T-cell (primary cell): ENCODE results near the gene OR1J1. TPM values are rescaled to one million over a fixed set of nuclear protein-coding genes. Genes with fewer than 3 reads are reported as not detected.
A peak's percentile ranks its signal among the peaks of the same experiment; 100 is the strongest.

Source experiments
- ATAC-seq, 4 experiments: fragments of 200-7000 bp in 3 of 4; fragments of 150-1000 bp in 1 of 4; cut with Tn5 transposase; replicated peaks in 1 of 4; 1 replicate in 3 of 4; 2 replicates in 1 of 4; pipeline ENCODE4 v1.10.0; 2021; ENCODE audit warnings: moderate library complexity in 3 of 4, mild to moderate bottlenecking in 2 of 4, moderate number of reproducible peaks in 1 of 4
- CTCF ChIA-PET, 2 donors: fragments of 300-600 bp; sonication (Branson Sonifier 250); formaldehyde crosslinking; loops; one replicate each; lab custom pipeline; 2022; ENCODE audit warnings: antibody characterized with exemption in 2 of 2; lab: Charles Lee
- POLR2A ChIA-PET, 2 donors: fragments of 300-600 bp; sonication (Branson Sonifier 250); formaldehyde crosslinking; loops; one replicate each; lab custom pipeline; 2022; ENCODE audit warnings: antibody characterized with exemption in 2 of 2; lab: Charles Lee
- DNase-seq, 35 experiments: peaks; one replicate each; pipeline versions ENCODE4 v3.0.0 to v3.0.0-alpha.2; 2013 to 2023
- H3K27ac ChIP-seq: one replicate; pipeline ENCODE4 v1.5.1; 2013; ENCODE audit warnings: low read length
- H3K27me3 ChIP-seq, 2 experiments: replicated peaks in 1 of 2; 1 replicate in 1 of 2; 2 replicates in 1 of 2; pipeline versions ENCODE4 v1.6.1 to v1.7.0; 2013; ENCODE audit warnings: low read length in 1 of 2, mixed read lengths in 1 of 2; ENCODE audit not compliant: control insufficient read depth in 2 of 2, insufficient read depth in 2 of 2; ENCODE audit errors: extremely low read depth in 1 of 2
- H3K36me3 ChIP-seq, 2 donors: 1 replicate in 1 of 2; 2 replicates in 1 of 2; pipeline versions ENCODE4 v1.6.1 to v1.7.0; 2013; ENCODE audit warnings: low read length in 1 of 2; ENCODE audit not compliant: control insufficient read depth in 2 of 2, insufficient read depth in 1 of 2; ENCODE audit errors: extremely low read depth in 1 of 2
- H3K4me1 ChIP-seq, 2 experiments: 1 replicate in 1 of 2; 2 replicates in 1 of 2; pipeline versions ENCODE4 v1.6.1 to v1.7.0; 2013; ENCODE audit warnings: low read length in 2 of 2, mixed read lengths in 1 of 2; ENCODE audit not compliant: insufficient read depth in 2 of 2, control insufficient read depth in 1 of 2; ENCODE audit errors: extremely low read depth in 1 of 2
- H3K4me3 ChIP-seq, 2 donors: 1 replicate in 1 of 2; 2 replicates in 1 of 2; pipeline versions ENCODE4 v1.5.1 to v1.7.0; 2013; ENCODE audit warnings: mild to moderate bottlenecking in 2 of 2, low read length in 1 of 2, moderate library complexity in 1 of 2; ENCODE audit not compliant: control insufficient read depth in 1 of 2; ENCODE audit errors: extremely low read depth in 1 of 2
- H3K9me3 ChIP-seq: 2 replicates; pipeline ENCODE4 v1.7.0; 2013
- H3K27ac Mint-ChIP-seq, 2 donors: one replicate each; pipeline ENCODE4 v1.8.0; 2020 to 2021; ENCODE audit warnings: mild to moderate bottlenecking in 2 of 2, mixed read lengths in 2 of 2
- H3K27me3 Mint-ChIP-seq, 2 donors: one replicate each; pipeline ENCODE4 v1.8.0; 2021 to 2022; ENCODE audit warnings: mixed read lengths in 2 of 2
- H3K36me3 Mint-ChIP-seq: one replicate; pipeline ENCODE4 v1.8.0; 2021; ENCODE audit warnings: mixed read lengths
- H3K4me1 Mint-ChIP-seq, 3 donors: one replicate each; pipeline ENCODE4 v1.8.0; 2020 to 2022; ENCODE audit warnings: mixed read lengths in 3 of 3, mild to moderate bottlenecking in 1 of 3
- H3K4me3 Mint-ChIP-seq, 3 donors: one replicate each; pipeline ENCODE4 v1.8.0; 2020 to 2022; ENCODE audit warnings: mild to moderate bottlenecking in 3 of 3, mixed read lengths in 3 of 3, moderate library complexity in 3 of 3
- H3K9me3 Mint-ChIP-seq, 3 donors: one replicate each; pipeline ENCODE4 v1.8.0; 2020 to 2022; ENCODE audit warnings: mixed read lengths in 3 of 3
- WGBS: methylation state at CpG from one replicate; pipeline ENCODE4 v1.1.5; 2013; ENCODE audit warnings: missing lambda C conversion rate; ENCODE audit not compliant: insufficient coverage; 5-methylcytosine and 5-hydroxymethylcytosine counted together
- total RNA-seq, 35 experiments: library from RNA in 6 of 35; stranded (reverse) in 6 of 35; fragments of 120-200 nt in 1 of 35; gene quantifications; one replicate each; pipeline versions ENCODE4 v1.2.1 to v1.2.4 and lab custom pipeline; 2013 to 2026

OR1J1 gene
- total RNA-seq, 5 donors from 2014 or later (not counting 1 experiment from before 2014, with no cell fraction given) = not detected

- no peaks in the 10 kb centered on the region for H3K9me3 ChIP-seq
- H3K36me3 ChIP-seq = no peaks in the 10 kb centered on the region
- peaks cover 0 to 6% of the 10 kb centered on the region in 2 experiments for H3K27me3 ChIP-seq
- POLR2A ChIA-PET = no interaction called here
- H3K4me3 ChIP-seq = no peak within 1 kb of the TSS
- DNase-seq (no peak), ATAC-seq (no peak)
- WGBS = 67% methylated on average over 1 of the region's 6 CpGs
- Mint-ChIP-seq H3K4me3 (no peak within 1 kb of the TSS), H3K27ac (no peak within 1 kb of the TSS), H3K27me3 (peaks cover 11 to 24% of the 10 kb centered on the region in 2 donors), H3K36me3 (no peaks in the 10 kb centered on the region), H3K9me3 (no peaks in the 10 kb centered on the region), H3K4me1 (no peaks in the 10 kb centered on the region)
- no peak within 1 kb of the TSS for H3K27ac ChIP-seq
- CTCF ChIA-PET = interaction anchor here in 1 of 2 donors (0.5 kb wide), 1 partner anchor 875 kb away, joined by 3 read pairs; no protein-coding TSS in a partner anchor
- H3K4me1 ChIP-seq = no peaks in the 10 kb centered on the region
These were observed 32.8 kb upstream of the OR1J1 start, which contains the start of gene OR1J2 for GRCh38 chr9:122510502-122510901. Gene OR1J2 (plus strand): TSS chr9:122510802. CDS start chr9:122510802, 0 bp downstream.

- CTCF ChIA-PET = interaction anchor here in 1 of 2 donors (1.0 kb wide), 1 partner anchor 8 kb away, joined by 3 read pairs; no protein-coding TSS in a partner anchor
- Mint-ChIP-seq H3K36me3 (no peaks in the 10 kb centered on the region), H3K4me3 (no peak overlapping the region), H3K27me3 (peaks cover 10 to 21% of the 10 kb centered on the region in 2 donors), H3K27ac (no peak overlapping the region), H3K9me3 (no peaks in the 10 kb centered on the region), H3K4me1 (no peaks in the 10 kb centered on the region)
- Histone ChIP-seq H3K4me1 (no peaks in the 10 kb centered on the region), H3K27ac (no peak overlapping the region), H3K9me3 (no peaks in the 10 kb centered on the region), H3K4me3 (no peak overlapping the region), H3K27me3 (peaks cover 0 to 4% of the 10 kb centered on the region in 2 experiments), H3K36me3 (no peaks in the 10 kb centered on the region)
- DNase-seq = no peak
- POLR2A ChIA-PET = no interaction called here
- no CpG with 5 or more reads among the region's 2 CpGs for WGBS
- no peak for ATAC-seq
These were observed 29.2 kb upstream of the OR1J1 start for GRCh38 chr9:122506964-122507363.

DNA sequence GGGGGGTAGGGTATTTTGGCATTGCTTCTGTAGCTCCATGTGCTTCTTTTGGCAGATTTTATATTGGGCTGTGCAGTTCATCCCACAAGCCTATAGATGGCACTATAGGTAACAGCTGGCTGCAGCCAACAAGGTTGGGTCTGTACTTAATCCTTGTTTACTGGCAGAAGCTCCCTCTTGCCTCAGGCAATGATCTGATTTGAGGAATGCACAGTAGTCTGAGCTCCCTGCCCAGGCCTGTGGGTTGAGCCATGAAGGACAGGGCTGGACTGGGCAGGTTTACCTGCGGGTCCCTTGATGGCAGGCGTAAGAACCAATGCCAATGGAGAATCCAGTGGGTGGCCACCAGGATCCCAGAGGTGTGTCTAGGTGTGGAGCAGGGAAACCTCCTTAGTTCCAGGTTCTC is 21.2 kb upstream of the OR1J1 start:
- ATAC-seq (peak in 3 of 4 experiments; percentile 37 to 55 (median 43)), DNase-seq (peak in 7 of 35 experiments; percentile 2 to 44 (median 3))
- no peak overlapping the region for H3K4me3 ChIP-seq
- no peak overlapping the region for H3K27ac ChIP-seq
- H3K27me3 ChIP-seq = peaks cover 2 to 17% of the 10 kb centered on the region in 2 experiments
- H3K9me3 ChIP-seq = no peaks in the 10 kb centered on the region
- ChIA-PET POLR2A (no interaction called here), CTCF (interaction anchor here (0.6 to 1.9 kb wide), 12 partner anchors 8 to 851 kb away, joined by 3 to 9 read pairs (median 3); no protein-coding TSS in a partner anchor)
- H3K27me3 Mint-ChIP-seq = peaks cover 12 to 39% of the 10 kb centered on the region in 2 donors
- 44% methylated on average over 2 of the region's 2 CpGs for WGBS
- H3K36me3 Mint-ChIP-seq = no peaks in the 10 kb centered on the region
- H3K4me3 Mint-ChIP-seq = no peak overlapping the region
- H3K27ac Mint-ChIP-seq = no peak overlapping the region
- H3K36me3 ChIP-seq = no peaks in the 10 kb centered on the region
- H3K4me1 Mint-ChIP-seq = no peaks in the 10 kb centered on the region
- no peaks in the 10 kb centered on the region for H3K4me1 ChIP-seq
- peaks cover 0 to 10% (median 2%) of the 10 kb centered on the region in 3 donors for H3K9me3 Mint-ChIP-seq

- 100% methylated on average over 2 of the region's 5 CpGs for WGBS
- H3K4me3 Mint-ChIP-seq = no peak overlapping the region
- no peak overlapping the region for H3K27ac Mint-ChIP-seq
- Histone ChIP-seq H3K27me3 (peaks cover 0 to 3% of the 10 kb centered on the region in 2 experiments), H3K4me3 (no peak overlapping the region), H3K36me3 (no peaks in the 10 kb centered on the region), H3K27ac (no peak overlapping the region), H3K4me1 (no peaks in the 10 kb centered on the region), H3K9me3 (no peaks in the 10 kb centered on the region)
- ChIA-PET POLR2A (no interaction called here), CTCF (no interaction called here)
- no peaks in the 10 kb centered on the region for H3K9me3 Mint-ChIP-seq
- ATAC-seq (no peak), DNase-seq (no peak)
- H3K27me3 Mint-ChIP-seq = peaks cover 12 to 26% of the 10 kb centered on the region in 2 donors
- no peaks in the 10 kb centered on the region for H3K4me1 Mint-ChIP-seq
- H3K36me3 Mint-ChIP-seq = no peaks in the 10 kb centered on the region
These were observed 1.3 kb upstream of the OR1J1 start for GRCh38 chr9:122479062-122479461.

DNA sequence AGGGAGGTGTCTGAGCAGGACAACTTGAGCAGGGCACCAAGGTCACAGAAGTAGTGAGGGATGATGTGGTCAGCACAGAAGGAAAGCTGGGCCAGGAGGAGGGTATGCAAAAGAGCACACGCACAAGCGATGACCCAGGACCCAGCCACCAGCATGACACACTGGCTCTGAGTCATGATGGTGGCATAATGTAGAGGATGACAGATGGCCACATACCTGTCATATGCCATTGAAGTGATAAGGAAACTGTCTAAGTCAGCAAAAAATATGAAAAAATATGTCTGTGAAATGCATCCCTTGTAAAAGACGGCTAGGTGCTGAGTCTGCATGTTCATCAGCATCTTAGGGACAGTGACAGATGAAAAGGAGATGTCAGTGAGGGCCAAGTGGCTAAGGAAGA is 380 bp downstream of the OR1J1 start:
- DNase-seq = no peak
- H3K27me3 Mint-ChIP-seq = peaks cover 12 to 30% of the 10 kb centered on the region in 2 donors
- CTCF ChIA-PET = no interaction called here

DNA sequence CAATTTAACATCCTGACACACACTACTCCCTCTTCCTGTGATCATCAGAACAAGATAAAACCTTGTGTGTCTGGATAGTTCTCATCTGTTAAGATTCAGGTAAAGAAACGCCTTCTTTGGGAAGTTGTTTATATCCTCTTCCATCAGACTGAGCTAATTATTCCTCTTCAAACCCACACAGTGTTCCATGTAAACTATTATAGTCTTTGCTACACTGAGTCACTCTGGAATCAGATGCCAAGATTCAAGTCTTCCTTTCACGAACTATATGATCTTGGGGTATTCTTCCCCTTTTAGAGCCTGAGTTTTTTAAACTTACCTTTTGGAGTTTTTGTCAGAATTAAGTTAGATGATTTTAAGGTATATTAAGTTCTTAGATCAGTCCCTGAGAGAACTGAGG is 2.0 kb downstream of the OR1J1 start:
- Mint-ChIP-seq H3K4me3 (no peak overlapping the region), H3K27ac (no peak overlapping the region), H3K4me1 (no peaks in the 10 kb centered on the region), H3K27me3 (peaks cover 15 to 23% of the 10 kb centered on the region in 2 donors), H3K9me3 (no peaks in the 10 kb centered on the region), H3K36me3 (no peaks in the 10 kb centered on the region)
- ATAC-seq (no peak), DNase-seq (no peak)
- ChIA-PET CTCF (no interaction called here), POLR2A (interaction anchor here in 1 of 2 donors (0.9 kb wide), 1 partner anchor 440 kb away, joined by 4 read pairs; no protein-coding TSS in a partner anchor)
- Histone ChIP-seq H3K9me3 (no peaks in the 10 kb centered on the region), H3K4me3 (no peak overlapping the region), H3K36me3 (no peaks in the 10 kb centered on the region), H3K4me1 (no peaks in the 10 kb centered on the region), H3K27me3 (peaks cover 0 to 3% of the 10 kb centered on the region in 2 experiments), H3K27ac (no peak overlapping the region)
- no CpG with 5 or more reads among the region's 2 CpGs for WGBS

More for the DNA sequence above, 380 bp downstream of the OR1J1 start:
- no peaks in the 10 kb centered on the region for H3K4me1 Mint-ChIP-seq
- H3K4me3 Mint-ChIP-seq = no peak overlapping the region
- Histone ChIP-seq H3K27ac (no peak overlapping the region), H3K36me3 (no peaks in the 10 kb centered on the region), H3K4me3 (no peak overlapping the region), H3K4me1 (no peaks in the 10 kb centered on the region), H3K27me3 (peaks cover 0 to 3% of the 10 kb centered on the region in 2 experiments), H3K9me3 (no peaks in the 10 kb centered on the region)
- POLR2A ChIA-PET = no interaction called here
- WGBS = 78% methylated on average over 3 of the region's 3 CpGs
- no peak overlapping the region for H3K27ac Mint-ChIP-seq
- ATAC-seq = no peak
- no peaks in the 10 kb centered on the region for H3K9me3 Mint-ChIP-seq
- H3K36me3 Mint-ChIP-seq = no peaks in the 10 kb centered on the region
